Smooth muscle cell (in vitro differentiated cells): ENCODE results near the gene FAR2. TPM values are rescaled to one million over a fixed set of nuclear protein-coding genes. Genes with fewer than 3 reads are reported as not detected.

Experiments
- DNase-seq: peaks from one replicate; lab custom pipeline; 2025; ENCODE audit not compliant: unreplicated experiment; lab: John Stamatoyannopoulos, UW
- H2AFZ ChIP-seq: fragments of 200-600 bp; sonication (generic); 2 replicates; pipeline ENCODE4 v1.6.0; 2016; ENCODE audit warnings: antibody characterized with exemption, low read depth, mild to moderate bottlenecking
- H3F3A ChIP-seq: fragments of 200-600 bp; sonication (generic); 2 replicates; pipeline ENCODE4 v1.6.0; 2017; ENCODE audit warnings: antibody characterized with exemption, low read depth
- H3K27ac ChIP-seq: fragments of 200-600 bp; sonication (generic); 2 replicates; pipeline ENCODE4 v1.5.1; 2016; ENCODE audit warnings: low read depth, mild to moderate bottlenecking
- H3K27me3 ChIP-seq: fragments of 200-600 bp; sonication (generic); 2 replicates; pipeline ENCODE4 v1.6.1; 2016; ENCODE audit warnings: low read depth, mild to moderate bottlenecking
- H3K36me3 ChIP-seq: fragments of 200-600 bp; sonication (generic); 2 replicates; pipeline ENCODE4 v1.5.1; 2016; ENCODE audit warnings: low read depth
- H3K4me1 ChIP-seq: fragments of 200-600 bp; sonication (generic); 2 replicates; pipeline ENCODE4 v1.5.1; 2016; ENCODE audit warnings: low read depth
- H3K4me2 ChIP-seq: fragments of 200-600 bp; sonication (generic); 2 replicates; pipeline ENCODE4 v1.6.0; 2016; ENCODE audit warnings: mild to moderate bottlenecking
- H3K4me3 ChIP-seq: fragments of 200-600 bp; sonication (generic); 2 replicates; pipeline ENCODE4 v1.5.1; 2016; ENCODE audit warnings: mild to moderate bottlenecking
- H3K79me2 ChIP-seq: fragments of 200-600 bp; sonication (generic); 2 replicates; pipeline ENCODE4 v1.6.0; 2016; ENCODE audit warnings: low read depth, mild to moderate bottlenecking
- H3K9ac ChIP-seq: fragments of 200-600 bp; sonication (generic); 2 replicates; pipeline ENCODE4 v1.6.0; 2016; ENCODE audit warnings: low read depth
- H3K9me3 ChIP-seq: fragments of 200-600 bp; sonication (generic); replicated peaks from 2 replicates; pipeline ENCODE4 v1.5.1; 2016; ENCODE audit warnings: low read depth
- H4K20me1 ChIP-seq: fragments of 200-600 bp; sonication (generic); 2 replicates; pipeline ENCODE4 v1.6.0; 2016; ENCODE audit warnings: low read depth
- CTCF ChIP-seq: fragments of 200-600 bp; sonication (generic); IDR thresholded peaks from 2 replicates; pipeline ENCODE4 v1.5.1; 2017; ENCODE audit warnings: borderline replicate concordance, mild to moderate bottlenecking, antibody characterized with exemption; ENCODE audit not compliant: insufficient read depth, poor library complexity, severe bottlenecking
- WGBS: methylation state at CpG from one replicate; pipeline ENCODE4 v1.1.7; 2016; ENCODE audit warnings: low lambda C conversion rate; 5-methylcytosine and 5-hydroxymethylcytosine counted together
- polyA plus RNA-seq: library from polyadenylated mRNA; unstranded; fragments of >200 nt; fragmentation: Nextera tagmentation; extraction: Ambion mirVana; gene quantifications from 2 replicates; pipeline ENCODE4 v1.2.1, GENCODE V29; 2016
- total RNA-seq: library from RNA; depleted of rRNA; stranded (reverse); fragments of >200 nt; gene quantifications from 2 replicates; pipeline ENCODE4 v1.2.3, GENCODE V29; 2014

FAR2 gene
- total and polyA plus RNA-seq, 2 experiments from 2014 or later = 1.5 to 8.5 TPM

DNA sequence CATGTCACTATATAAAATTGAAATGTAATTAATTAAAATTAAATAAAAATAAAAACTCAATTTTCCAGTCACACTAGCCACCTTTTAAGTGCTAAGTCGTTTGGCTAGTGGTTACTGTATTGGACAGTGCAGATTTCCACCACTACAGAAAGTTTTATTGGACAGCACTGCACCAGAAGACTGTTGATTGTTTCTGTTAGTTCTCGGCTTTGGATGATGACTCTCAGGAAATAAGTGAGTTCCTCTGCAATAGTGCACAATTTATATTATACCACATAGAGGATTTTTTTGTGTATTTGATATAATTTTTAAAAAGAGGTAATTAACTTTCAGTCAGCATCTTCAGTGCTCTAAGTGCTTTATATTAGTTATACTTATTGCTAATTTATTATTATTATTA is 52.7 kb downstream of the FAR2 start:
- H3K4me1 ChIP-seq = no peaks in the 10 kb centered on the region
- no peak for TF ChIP-seq CTCF
- H3K79me2 ChIP-seq = no peaks in the 10 kb centered on the region
- H3K9ac ChIP-seq = no peak overlapping the region
- no peaks in the 10 kb centered on the region for H4K20me1 ChIP-seq
- H3K4me2 ChIP-seq = no peak overlapping the region
- no peak overlapping the region for H2AFZ ChIP-seq
- no peak overlapping the region for H3K27ac ChIP-seq
- no peaks in the 10 kb centered on the region for H3F3A ChIP-seq
- H3K4me3 ChIP-seq = no peak overlapping the region
- 79% methylated on average over 2 of the region's 2 CpGs for WGBS
- H3K27me3 ChIP-seq = no peaks in the 10 kb centered on the region
- no peaks in the 10 kb centered on the region for H3K9me3 ChIP-seq
- DNase-seq = no peak
- H3K36me3 ChIP-seq = no peaks in the 10 kb centered on the region

DNA sequence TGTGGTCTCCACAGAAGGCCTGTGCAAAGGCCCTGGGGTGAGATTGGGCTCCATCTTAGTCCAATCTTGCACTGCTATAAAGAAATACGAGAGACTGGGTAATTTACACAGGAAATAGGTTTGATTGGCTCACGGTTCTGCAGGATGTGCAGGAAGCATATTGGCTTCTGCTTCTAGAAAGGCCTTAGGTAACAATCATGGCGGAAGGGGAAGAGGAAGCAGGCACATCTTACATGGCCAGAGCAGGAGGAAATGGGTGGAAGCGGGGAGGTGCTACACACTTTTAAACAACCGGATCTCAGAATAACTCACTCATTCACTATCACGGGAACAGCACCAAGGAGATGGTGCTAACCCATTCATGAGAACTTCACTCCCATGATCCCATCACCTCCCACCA is 55.4 kb downstream of the FAR2 start:
- Histone ChIP-seq H3K27me3 (no peaks in the 10 kb centered on the region), H3K36me3 (no peaks in the 10 kb centered on the region), H3F3A (no peaks in the 10 kb centered on the region), H2AFZ (no peak overlapping the region), H3K9ac (no peak overlapping the region), H3K27ac (no peak overlapping the region), H3K79me2 (no peaks in the 10 kb centered on the region), H3K4me1 (no peaks in the 10 kb centered on the region), H3K9me3 (no peaks in the 10 kb centered on the region), H4K20me1 (no peaks in the 10 kb centered on the region), H3K4me3 (no peak overlapping the region), H3K4me2 (no peak overlapping the region)
- DNase-seq = no peak
- no peak for TF ChIP-seq CTCF
- WGBS = 93% methylated on average over 6 of the region's 6 CpGs

GRCh38 chr12:29207120-29207519 is 58.0 kb downstream of the FAR2 start:
- Histone ChIP-seq H3K4me2 (no peak overlapping the region), H2AFZ (no peak overlapping the region), H3K4me3 (no peak overlapping the region), H3F3A (no peaks in the 10 kb centered on the region), H3K36me3 (no peaks in the 10 kb centered on the region), H3K79me2 (no peaks in the 10 kb centered on the region), H4K20me1 (no peaks in the 10 kb centered on the region), H3K9ac (no peak overlapping the region), H3K27me3 (no peaks in the 10 kb centered on the region), H3K9me3 (no peaks in the 10 kb centered on the region), H3K4me1 (no peaks in the 10 kb centered on the region), H3K27ac (no peak overlapping the region)
- 82% methylated on average over 5 of the region's 5 CpGs for WGBS
- no peak for DNase-seq
- TF ChIP-seq CTCF = no peak

DNA sequence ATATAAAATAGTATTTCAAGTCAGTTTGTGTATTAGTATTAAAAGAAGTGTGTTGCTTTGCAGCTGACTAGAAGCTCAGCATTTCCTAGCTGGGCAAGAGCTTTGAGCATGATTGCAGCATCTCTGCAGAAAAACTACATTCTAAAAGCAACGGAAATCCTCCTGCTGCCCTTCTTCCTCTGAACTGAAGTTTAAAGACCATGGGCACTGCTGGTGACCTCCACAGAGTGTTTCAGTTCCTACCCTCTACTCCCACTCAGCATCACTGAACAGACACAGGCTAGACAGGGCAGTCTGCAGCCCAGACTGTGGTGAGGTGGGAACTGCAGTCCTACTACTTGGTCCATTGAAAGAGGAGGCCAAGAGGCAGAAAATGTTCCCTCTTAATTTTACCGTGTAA is 59.0 kb downstream of the FAR2 start:
- no peak for TF ChIP-seq CTCF
- H3K36me3 ChIP-seq = no peaks in the 10 kb centered on the region
- 91% methylated on average over 2 of the region's 2 CpGs for WGBS
- H3K4me3 ChIP-seq = no peak overlapping the region
- no peaks in the 10 kb centered on the region for H3K9me3 ChIP-seq
- H3K27me3 ChIP-seq = no peaks in the 10 kb centered on the region
- H3K27ac ChIP-seq = no peak overlapping the region
- no peaks in the 10 kb centered on the region for H3K79me2 ChIP-seq
- H3K9ac ChIP-seq = no peak overlapping the region
- H3K4me1 ChIP-seq = no peaks in the 10 kb centered on the region
- no peaks in the 10 kb centered on the region for H4K20me1 ChIP-seq
- no peak for DNase-seq
- H3K4me2 ChIP-seq = no peak overlapping the region
- H2AFZ ChIP-seq = no peak overlapping the region
- no peaks in the 10 kb centered on the region for H3F3A ChIP-seq
